GF-D8 (cell line): Measurements from ENCODE around the gene IKBKG.
"Not testable (repeated sequence)": the region's sequence is repeated elsewhere in the genome, so short reads cannot be mapped to it uniquely, and the experiment has no call there.

ENCODE experiments used
- DNase-seq: peaks from one replicate; lab custom pipeline; 2025; lab: John Stamatoyannopoulos, UW

IKBKG gene

DNA sequence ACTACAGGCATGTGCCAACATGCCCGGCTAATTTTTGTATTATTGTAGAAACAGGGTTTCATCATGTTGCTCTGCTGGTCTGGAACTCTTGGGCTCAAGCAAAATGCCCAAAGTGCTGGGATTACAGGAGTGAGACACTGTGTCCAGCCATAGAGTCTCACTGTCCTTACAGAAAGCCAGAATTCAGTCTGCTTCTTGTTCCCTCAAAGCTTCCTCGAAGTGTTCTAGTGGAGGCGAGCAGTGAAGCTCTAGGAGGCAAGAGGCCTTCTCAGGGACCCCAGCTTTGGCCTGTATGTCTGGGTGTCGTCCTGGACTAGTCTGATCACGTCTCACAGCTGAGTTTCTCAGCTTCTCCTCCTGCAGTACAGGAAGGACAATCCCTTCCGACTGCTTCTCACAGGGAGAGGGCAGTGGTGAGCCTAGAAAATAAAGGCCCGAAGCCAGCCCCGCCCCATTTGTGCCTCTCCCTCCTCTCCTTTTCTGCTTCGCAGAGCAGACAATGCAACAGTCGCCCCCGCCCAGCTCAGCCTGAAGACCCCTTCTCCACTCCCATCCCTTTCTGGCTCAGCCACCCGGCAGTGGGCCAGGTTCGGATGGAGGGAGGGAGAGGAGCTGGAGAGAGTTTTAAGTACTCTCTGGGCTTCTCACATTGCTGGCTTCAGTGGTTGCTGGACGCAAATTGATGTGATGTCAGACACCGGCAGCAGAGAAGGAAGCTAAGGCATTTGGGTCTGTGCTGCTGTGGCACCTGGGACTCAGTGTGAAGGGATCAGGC, 20.3 kb upstream of the IKBKG start:
- DNase-seq = peak; percentile 32

- no peak for DNase-seq
Measured at GRCh38 chrX:154529206-154529612, 18.2 kb upstream of the IKBKG start.

DNA sequence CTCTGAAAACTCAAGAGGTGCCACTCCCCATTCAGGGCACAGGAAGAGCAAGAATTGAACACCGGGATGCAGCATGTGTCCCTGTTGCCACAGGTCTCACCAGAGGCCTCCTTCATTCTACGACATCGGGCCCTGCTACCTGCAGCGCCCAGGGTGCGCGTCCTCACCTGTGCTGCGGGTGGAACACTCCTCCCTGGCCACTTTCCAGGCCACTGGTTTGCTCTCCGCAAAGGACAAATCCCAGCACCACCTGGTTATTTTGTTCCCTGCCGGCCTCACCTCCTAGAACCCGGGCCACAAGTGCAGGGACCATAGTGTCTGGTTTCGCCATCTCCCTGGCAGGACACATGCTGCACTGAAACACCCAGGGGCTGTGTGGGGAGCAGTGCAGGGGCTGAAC, 17.1 kb upstream of the IKBKG start:
- DNase-seq = no peak

- DNase-seq = no peak
Measured at GRCh38 chrX:154531626-154532025, 15.8 kb upstream of the IKBKG start.

- DNase-seq = no peak
Measured at GRCh38 chrX:154532690-154533089, 14.7 kb upstream of the IKBKG start.

DNA sequence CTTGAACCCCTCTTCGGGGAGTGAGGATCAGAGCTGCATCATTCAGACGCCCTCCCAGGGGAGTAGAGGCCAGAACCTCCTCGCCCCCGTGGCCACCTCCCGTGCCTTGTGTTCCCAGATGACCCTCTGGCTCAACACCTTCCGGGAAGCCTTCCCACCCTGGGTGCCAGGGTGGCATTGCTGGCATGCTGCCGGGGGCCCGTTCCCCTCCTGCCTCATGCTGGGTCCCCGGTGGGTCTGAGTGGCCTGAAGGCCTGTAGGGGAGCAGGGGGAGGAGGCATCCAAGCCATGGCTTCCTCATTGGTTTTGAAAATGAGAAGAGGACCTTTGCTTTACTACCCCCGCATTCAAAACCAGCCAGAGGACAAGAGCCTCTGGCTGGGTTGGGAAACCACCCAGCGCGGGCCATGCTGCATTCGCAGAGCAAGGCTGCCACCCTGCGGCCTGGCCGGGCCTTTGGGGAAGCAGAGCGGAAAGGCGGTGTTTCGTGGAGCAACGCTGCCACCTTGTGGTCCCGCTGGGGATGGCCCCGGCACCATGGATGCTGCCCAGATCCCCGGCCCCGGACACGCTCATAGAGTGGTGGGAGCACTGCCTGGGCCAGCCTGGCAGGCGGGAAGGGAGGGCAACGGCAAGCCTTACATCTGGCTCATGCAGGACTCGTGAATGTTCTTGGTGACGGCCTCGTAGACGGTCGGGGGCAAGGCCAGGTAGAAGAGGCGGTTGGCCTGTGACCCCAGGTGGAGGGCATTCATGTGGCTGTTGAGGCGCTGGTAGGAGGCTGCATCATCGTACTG, 12.7 kb upstream of the IKBKG start:
- DNase-seq = peak; percentile 42

- no peak for DNase-seq
Measured at GRCh38 chrX:154535892-154536291, 11.5 kb upstream of the IKBKG start.

GRCh38 chrX:154539077-154539476, 8.3 kb upstream of the IKBKG start:
- DNase-seq = no peak

- DNase-seq = not testable (repeated sequence)
Measured at GRCh38 chrX:154540365-154540764, 7.1 kb upstream of the IKBKG start.

DNA sequence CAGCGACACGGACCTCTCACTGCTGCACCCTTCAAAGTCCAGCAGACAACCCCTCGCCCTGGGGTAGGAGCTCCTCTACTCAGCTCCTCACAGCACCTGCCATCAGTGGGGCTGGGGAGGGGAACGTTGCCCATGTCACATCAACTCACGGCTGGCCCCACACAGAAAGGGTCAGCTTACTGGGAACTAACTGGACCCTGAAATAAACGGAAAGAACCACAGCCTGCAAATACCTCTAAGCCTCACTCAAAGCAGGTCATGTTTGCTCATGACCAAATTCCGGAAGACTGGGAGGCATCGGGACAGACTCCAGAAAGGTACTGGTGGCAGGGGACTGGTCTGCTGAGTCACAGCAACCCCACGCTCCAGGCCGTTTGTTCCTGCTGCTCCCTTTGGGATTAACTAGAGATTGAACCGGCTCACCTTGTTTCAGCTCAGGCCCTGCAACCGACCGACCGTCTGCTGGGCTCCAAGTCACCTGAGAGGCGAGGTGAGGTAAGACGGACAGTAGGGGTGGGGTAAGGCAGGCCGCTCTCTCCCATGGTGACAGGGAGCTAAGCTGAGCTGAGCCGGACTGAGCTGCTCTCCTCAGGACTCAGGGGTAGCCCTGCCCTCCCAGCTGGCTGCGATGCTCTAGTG, 6.4 kb upstream of the IKBKG start:
- no peak for DNase-seq

DNA sequence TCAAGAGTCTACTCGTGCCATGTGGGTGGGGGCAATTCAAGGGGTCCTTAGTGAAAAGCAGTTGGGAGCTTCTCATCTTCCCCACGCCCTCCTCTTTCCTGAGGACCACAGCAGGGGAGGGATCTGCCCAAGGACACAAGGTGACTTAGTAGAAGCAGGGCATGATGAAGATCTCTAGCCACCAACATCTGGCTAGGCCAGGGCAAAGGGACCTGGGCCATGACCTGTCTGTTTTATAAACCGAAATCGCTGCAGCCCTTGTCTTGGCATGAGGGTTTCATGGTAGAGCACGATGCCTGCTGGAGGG, 5.9 kb upstream of the IKBKG start:
- DNase-seq = no peak

DNA sequence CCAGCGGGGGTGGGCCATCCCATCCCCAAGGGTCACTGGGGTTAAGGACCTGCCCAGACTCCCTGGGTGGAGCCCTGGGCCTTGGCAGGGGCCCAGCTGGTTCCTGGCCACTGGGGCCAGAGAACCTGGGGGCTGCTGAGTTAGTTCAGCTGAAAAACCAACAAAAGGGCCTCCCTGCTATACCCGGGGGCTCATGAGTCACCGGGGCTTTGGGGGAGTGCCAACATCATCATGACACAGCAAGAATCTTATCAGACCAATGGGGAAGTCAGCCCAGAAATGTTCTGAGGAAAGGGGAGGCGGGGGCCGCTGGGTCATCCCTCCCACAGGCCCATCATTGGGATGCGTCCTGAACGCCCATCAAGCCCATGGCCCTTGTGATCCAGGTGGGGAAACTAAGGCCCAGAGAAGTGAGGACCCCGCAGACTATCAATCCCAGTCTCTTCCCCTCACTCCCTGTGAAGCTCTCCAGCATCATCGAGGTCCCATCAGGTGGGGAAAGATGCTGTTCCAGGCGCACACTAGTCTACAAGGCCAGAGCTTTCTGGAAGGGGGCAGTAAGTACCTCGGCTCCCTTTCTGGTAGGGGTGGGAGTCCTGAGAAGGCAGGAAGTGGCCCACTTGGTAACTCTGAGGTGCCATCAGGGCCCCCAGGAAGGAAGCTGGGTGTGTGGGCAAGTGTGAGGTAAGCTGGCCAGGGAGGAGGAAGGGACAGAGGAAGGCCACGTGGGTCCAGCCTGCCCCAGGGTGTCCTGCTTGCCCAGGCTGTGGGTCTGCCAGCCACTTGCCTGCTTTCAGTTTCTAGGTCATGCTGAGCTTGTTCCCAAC, 5.3 kb upstream of the IKBKG start:
- DNase-seq = peak; percentile 61

DNA sequence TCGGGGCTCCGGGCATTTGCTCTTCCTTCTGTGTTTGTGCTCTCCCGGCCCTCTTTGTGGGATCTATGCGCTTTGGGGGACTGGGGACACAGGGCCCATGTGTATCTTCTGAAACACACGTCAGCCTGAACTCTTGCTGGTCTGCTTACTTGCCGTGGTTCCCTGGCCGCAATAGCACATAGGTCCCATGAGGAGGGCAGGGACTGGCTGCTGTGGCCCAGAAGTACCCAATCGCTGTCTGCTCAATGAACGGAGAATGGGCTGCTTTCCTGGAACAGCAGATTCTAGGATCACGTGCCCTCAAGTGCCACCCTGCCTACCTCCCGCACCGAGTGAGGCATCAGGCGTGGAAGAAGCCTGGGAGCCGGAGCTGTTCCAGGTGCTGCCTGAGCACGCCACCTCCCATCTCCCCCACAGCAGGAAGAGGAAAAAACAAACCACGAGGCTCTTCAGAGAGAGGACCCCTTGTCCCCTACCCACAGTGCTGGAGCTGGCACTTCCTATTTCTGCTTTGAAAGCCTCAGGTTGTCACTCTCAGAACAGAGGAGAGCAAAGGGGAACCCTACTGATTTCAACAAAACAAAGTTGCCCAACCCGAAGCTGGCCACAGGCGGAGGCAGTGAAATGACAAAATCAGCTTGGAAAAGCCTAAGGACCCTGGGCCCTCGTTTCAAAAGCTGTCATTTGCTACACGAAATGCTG, 4.5 kb upstream of the IKBKG start:
- peak; percentile 91 for DNase-seq

GRCh38 chrX:154545673-154546274, 1.6 kb upstream of the IKBKG start:
- DNase-seq = no peak

- peak; percentile 31 for DNase-seq
Measured at GRCh38 chrX:154546354-154547244, 821 bp upstream of the IKBKG start, which contains the start of gene G6PD. TSS of gene G6PD (minus strand) at chrX:154546846. CDS start at chrX:154546155, 691 bp downstream.

GRCh38 chrX:154548028-154548316, 552 bp downstream of the IKBKG start:
- no peak for DNase-seq

- DNase-seq = no peak
Measured at GRCh38 chrX:154549766-154550165, 2.3 kb downstream of the IKBKG start.

- not testable (repeated sequence) for DNase-seq
Measured at GRCh38 chrX:154552112-154552806, 4.8 kb downstream of the IKBKG start.

- DNase-seq = not testable (repeated sequence)
Measured at GRCh38 chrX:154558060-154558690, 10.8 kb downstream of the IKBKG start.
